Measurements from ENCODE around the gene GBP1.

The GBP1 gene

GRCh38 chr1:89044970-89045721, 19.9 kb downstream of the GBP1 start:
- TF ChIP-seq CTCF (IDR thresholded peaks at IDR 0.05; ENCODE audit: control insufficient read depth, insufficient read depth, low read depth, low read length, missing control alignments): no peak
- DNase-seq (ENCODE audit: low read depth): no peak
- H3K4me3 ChIP-seq (ENCODE audit: control insufficient read depth, low read depth, low read length): no peak overlapping the region

GRCh38 chr1:89043940-89044339, 21.1 kb downstream of the GBP1 start:
- H3K4me3 ChIP-seq (ENCODE audit: control insufficient read depth, low read depth, low read length): no peak overlapping the region
- TF ChIP-seq CTCF (IDR thresholded peaks at IDR 0.05; ENCODE audit: control insufficient read depth, insufficient read depth, low read depth, low read length, missing control alignments): no peak
- no peak for DNase-seq (ENCODE audit: low read depth)

GRCh38 chr1:89042491-89042890, 22.5 kb downstream of the GBP1 start:
- DNase-seq (ENCODE audit: low read depth): no peak
- no peak overlapping the region for H3K4me3 ChIP-seq (ENCODE audit: control insufficient read depth, low read depth, low read length)
- no peak for TF ChIP-seq CTCF (IDR thresholded peaks at IDR 0.05; ENCODE audit: control insufficient read depth, insufficient read depth, low read depth, low read length, missing control alignments)

GRCh38 chr1:89041721-89042120, 23.3 kb downstream of the GBP1 start:
- TF ChIP-seq CTCF (IDR thresholded peaks at IDR 0.05; ENCODE audit: control insufficient read depth, insufficient read depth, low read depth, low read length, missing control alignments): no peak
- no peak for DNase-seq (ENCODE audit: low read depth)
- no peak overlapping the region for H3K4me3 ChIP-seq (ENCODE audit: control insufficient read depth, low read depth, low read length)

- DNase-seq (ENCODE audit: low read depth): no peak
- H3K4me3 ChIP-seq (ENCODE audit: control insufficient read depth, low read depth, low read length): no peak overlapping the region
- TF ChIP-seq CTCF (IDR thresholded peaks at IDR 0.05; ENCODE audit: control insufficient read depth, insufficient read depth, low read depth, low read length, missing control alignments): no peak
Measured at GRCh38 chr1:89041119-89041641, 23.8 kb downstream of the GBP1 start.

- no peak for DNase-seq (ENCODE audit: low read depth)
- TF ChIP-seq CTCF (IDR thresholded peaks at IDR 0.05; ENCODE audit: control insufficient read depth, insufficient read depth, low read depth, low read length, missing control alignments): no peak
- H3K4me3 ChIP-seq (ENCODE audit: control insufficient read depth, low read depth, low read length): no peak overlapping the region
Measured at GRCh38 chr1:89040315-89040626, 24.7 kb downstream of the GBP1 start.
